ENCODE measurements around the gene HINFP.

DNA sequence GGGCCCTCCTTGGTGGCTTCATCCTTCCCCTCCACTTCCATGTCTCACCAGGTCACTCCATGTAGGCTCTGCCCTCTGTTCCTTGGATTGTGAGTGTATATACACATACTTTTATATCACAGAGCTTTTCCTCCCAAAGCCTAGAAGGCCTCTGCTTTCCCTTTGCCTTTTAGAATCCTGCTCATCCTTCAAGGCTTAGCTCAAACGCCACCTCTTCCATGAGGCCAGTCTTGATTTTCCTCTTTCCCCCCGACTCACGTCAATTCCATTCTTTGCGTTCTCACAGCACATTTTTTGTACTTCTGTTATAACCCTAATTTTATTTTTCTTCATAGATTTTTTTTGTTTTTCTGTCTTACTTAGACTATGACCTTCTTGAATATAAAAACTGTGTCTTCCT is 31.2 kb downstream of the HINFP start:
- TF ChIP-seq, protein P1, sequence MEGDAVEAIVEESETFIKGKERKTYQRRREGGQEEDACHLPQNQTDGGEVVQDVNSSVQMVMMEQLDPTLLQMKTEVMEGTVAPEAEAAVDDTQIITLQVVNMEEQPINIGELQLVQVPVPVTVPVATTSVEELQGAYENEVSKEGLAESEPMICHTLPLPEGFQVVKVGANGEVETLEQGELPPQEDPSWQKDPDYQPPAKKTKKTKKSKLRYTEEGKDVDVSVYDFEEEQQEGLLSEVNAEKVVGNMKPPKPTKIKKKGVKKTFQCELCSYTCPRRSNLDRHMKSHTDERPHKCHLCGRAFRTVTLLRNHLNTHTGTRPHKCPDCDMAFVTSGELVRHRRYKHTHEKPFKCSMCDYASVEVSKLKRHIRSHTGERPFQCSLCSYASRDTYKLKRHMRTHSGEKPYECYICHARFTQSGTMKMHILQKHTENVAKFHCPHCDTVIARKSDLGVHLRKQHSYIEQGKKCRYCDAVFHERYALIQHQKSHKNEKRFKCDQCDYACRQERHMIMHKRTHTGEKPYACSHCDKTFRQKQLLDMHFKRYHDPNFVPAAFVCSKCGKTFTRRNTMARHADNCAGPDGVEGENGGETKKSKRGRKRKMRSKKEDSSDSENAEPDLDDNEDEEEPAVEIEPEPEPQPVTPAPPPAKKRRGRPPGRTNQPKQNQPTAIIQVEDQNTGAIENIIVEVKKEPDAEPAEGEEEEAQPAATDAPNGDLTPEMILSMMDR (IDR thresholded peaks at IDR 0.05): no peak
- TF ChIP-seq ZFX (IDR thresholded peaks at IDR 0.05; ENCODE audit: borderline replicate concordance): no peak

Data from 22Rv1 (cell line).